Tongue (tissue), 2 donors: Measurements from ENCODE around the gene BUB1B. TPM values are rescaled to one million over a fixed set of nuclear protein-coding genes. Genes with fewer than 3 reads are reported as not detected.

Experiments
- DNase-seq: peaks from one replicate; pipeline ENCODE4 v3.0.0-alpha.2; 2015
- total RNA-seq: library from RNA; depleted of rRNA; stranded (reverse); fragments of >200 nt; gene quantifications from one replicate; pipeline ENCODE4 v1.2.3, GENCODE V29; 2014

Gene BUB1B
- total RNA-seq, 1 donor from 2014 or later: 26.4 TPM

GRCh38 chr15:40192942-40193341 lies 32.1 kb downstream of the BUB1B start:
- DNase-seq: no peak

- DNase-seq: no peak
Measured at GRCh38 chr15:40197434-40197833, 36.6 kb downstream of the BUB1B start.

GRCh38 chr15:40198355-40199085 lies 37.7 kb downstream of the BUB1B start:
- no peak for DNase-seq

GRCh38 chr15:40204100-40204499 lies 43.2 kb downstream of the BUB1B start:
- no peak for DNase-seq

GRCh38 chr15:40217166-40217824 lies 56.4 kb downstream of the BUB1B start:
- DNase-seq: peak; percentile 87

- DNase-seq: no peak
Measured at GRCh38 chr15:40219801-40220200, 58.9 kb downstream of the BUB1B start.

GRCh38 chr15:40222131-40222530 lies 61.3 kb downstream of the BUB1B start:
- no peak for DNase-seq

GRCh38 chr15:40226736-40227135 lies 65.9 kb downstream of the BUB1B start:
- DNase-seq: no peak

GRCh38 chr15:40229316-40229715 lies 68.4 kb downstream of the BUB1B start:
- DNase-seq: no peak

GRCh38 chr15:40229956-40230355 lies 69.1 kb downstream of the BUB1B start:
- no peak for DNase-seq

GRCh38 chr15:40232625-40233070 lies 71.8 kb downstream of the BUB1B start:
- no peak for DNase-seq

GRCh38 chr15:40233727-40234577 lies 73.1 kb downstream of the BUB1B start:
- no peak for DNase-seq

GRCh38 chr15:40234783-40235182 lies 73.9 kb downstream of the BUB1B start:
- DNase-seq: no peak

- no peak for DNase-seq
Measured at GRCh38 chr15:40235201-40235885, 74.5 kb downstream of the BUB1B start.

GRCh38 chr15:40238532-40239403 lies 77.9 kb downstream of the BUB1B start, which contains the start of gene PAK6:
Gene PAK6 (plus strand): TSS chr15:40239063. CDS start chr15:40264786, 25,723 bp downstream.
- peak; percentile 58 for DNase-seq

GRCh38 chr15:40239404-40239692 lies 78.5 kb downstream of the BUB1B start:
- DNase-seq: no peak

GRCh38 chr15:40239693-40240618 lies 79.1 kb downstream of the BUB1B start:
- DNase-seq: no peak

- no peak for DNase-seq
Measured at GRCh38 chr15:40240619-40241221, 79.9 kb downstream of the BUB1B start.
